ENCODE results near the gene PLEKHM2. TPM values are rescaled to one million over a fixed set of nuclear protein-coding genes. Genes with fewer than 3 reads are reported as not detected.

PLEKHM2 gene
- total RNA-seq, 1 experiment from 2014 or later = 45.9 TPM

DNA sequence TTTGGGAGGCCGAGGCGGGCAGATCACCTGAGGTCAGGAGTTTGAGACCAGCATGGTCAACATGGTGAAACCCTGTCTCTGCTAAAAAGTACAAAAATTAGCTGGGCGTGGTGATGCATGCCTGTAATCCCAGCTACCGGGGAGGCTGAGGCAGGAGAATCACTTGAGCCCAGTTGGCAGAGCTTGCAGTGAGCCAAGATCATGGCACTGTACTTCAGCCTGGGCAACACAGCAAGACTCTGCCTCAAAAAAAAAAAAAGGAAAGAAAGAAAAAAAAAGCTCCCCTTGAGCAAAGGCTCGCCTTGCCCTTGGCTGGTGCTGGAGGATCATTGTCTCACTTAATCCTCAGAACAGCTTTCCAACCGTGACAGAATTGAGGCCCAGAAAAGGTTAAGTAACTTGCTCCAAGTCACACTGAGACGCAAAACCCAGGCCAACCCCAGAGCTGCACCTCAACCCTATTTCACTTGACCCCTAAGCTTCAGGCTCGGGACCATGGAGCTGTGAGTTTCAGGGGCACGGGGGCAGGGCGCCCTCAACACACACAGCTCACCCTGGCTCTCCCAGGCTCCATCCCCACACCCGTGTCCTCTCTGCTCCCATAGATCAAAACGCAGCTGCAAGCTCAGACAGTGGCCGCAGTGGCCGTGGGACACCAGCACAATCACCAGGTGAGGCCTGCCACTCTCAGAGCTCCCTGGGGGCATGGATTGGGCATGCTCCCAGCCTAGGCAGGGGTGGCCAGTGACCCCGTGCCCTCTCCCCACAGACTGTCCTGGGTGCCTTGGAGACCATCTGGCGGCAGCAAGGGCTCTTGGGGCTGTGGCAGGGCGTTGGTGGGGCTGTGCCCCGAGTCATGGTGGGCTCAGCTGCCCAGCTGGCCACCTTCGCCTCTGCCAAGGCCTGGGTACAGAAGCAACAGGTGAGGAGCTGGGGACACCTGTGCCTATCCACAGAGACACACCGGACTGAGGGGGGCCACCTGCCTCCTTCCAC, 53.5 kb downstream of the PLEKHM2 start:
- no peak overlapping the region for H3K9ac ChIP-seq (ENCODE audit: extremely low read depth, insufficient read length, low read length)
- no peak overlapping the region for H3K4me2 ChIP-seq (ENCODE audit: insufficient read depth, insufficient read length, low read length)
- H2AK5ac ChIP-seq (ENCODE audit: insufficient read length, low read length) = no peak overlapping the region
- H3K36me3 Mint-ChIP-seq (ENCODE audit: insufficient read depth in 1 of 3, low read depth in 3 of 3) = peaks cover 6 to 13% (median 10%) of the 10 kb centered on the region in 3 experiments; a peak in 5 of 7 replicates
- H2BK12ac ChIP-seq (ENCODE audit: insufficient read length, low read depth, low read length) = no peak overlapping the region
- H2BK20ac ChIP-seq (ENCODE audit: low read depth, low read length, poor library complexity, severe bottlenecking) = no peak overlapping the region
- H2AFZ ChIP-seq (ENCODE audit: low read length) = no peak overlapping the region
- no peak overlapping the region for H3K56ac ChIP-seq (ENCODE audit: insufficient read length, low read depth, low read length)
- peaks cover 15 to 28% of the 10 kb centered on the region in 2 experiments for H3K4me1 Mint-ChIP-seq
- H3K4ac ChIP-seq (ENCODE audit: low read depth, low read length) = no peak overlapping the region
- no peak overlapping the region for H4K91ac ChIP-seq (ENCODE audit: insufficient read length, low read depth, low read length)
- no peak overlapping the region for H3K4me3 Mint-ChIP-seq
- H3K14ac ChIP-seq (ENCODE audit: insufficient read depth, low read length) = no peak overlapping the region; the same call in 1 of the 2 replicates
- H3K18ac ChIP-seq (ENCODE audit: insufficient read length, low read depth, low read length) = no peak overlapping the region
- no peak overlapping the region for H2BK120ac ChIP-seq (ENCODE audit: low read depth, low read length, poor library complexity, severe bottlenecking)
- no peaks in the 10 kb centered on the region for H3K79me2 ChIP-seq (ENCODE audit: insufficient read depth, low read length)
- no peaks in the 10 kb centered on the region for H3K4me1 ChIP-seq (ENCODE audit: insufficient read depth, low read length)
- no peak overlapping the region for H3K27ac ChIP-seq (ENCODE audit: insufficient read length, low read depth, low read length)
- no peaks in the 10 kb centered on the region for H3K9me3 Mint-ChIP-seq
- WGBS (ENCODE audit: extremely low coverage, insufficient read length, low lambda C conversion rate) = no CpG with 5 or more reads among the region's 20 CpGs
- no peaks in the 10 kb centered on the region for H3K79me1 ChIP-seq (ENCODE audit: insufficient read depth, low read depth, low read length, poor library complexity, severe bottlenecking)
- no peaks in the 10 kb centered on the region for H3K27me3 ChIP-seq (ENCODE audit: insufficient read depth, low read length)
- peaks cover 2% of the 10 kb centered on the region for H3K27me3 Mint-ChIP-seq (ENCODE audit: low read depth)
- DNase-seq = no peak
- H3K9me3 ChIP-seq (ENCODE audit: control insufficient read depth, low read depth, low read length) = no peaks in the 10 kb centered on the region
- H2BK5ac ChIP-seq (ENCODE audit: insufficient read length, low read length) = no peak overlapping the region
- no peaks in the 10 kb centered on the region for H4K20me1 ChIP-seq (ENCODE audit: control insufficient read depth, insufficient read depth, insufficient read length)
- peak overlapping the region; percentile 67 to 89 (median 82); a peak in 6 of 7 replicates for H3K27ac Mint-ChIP-seq
- TF ChIP-seq CTCF (conservative IDR thresholded peaks at IDR 0.05) = no peak
- no peak overlapping the region for H4K5ac ChIP-seq (ENCODE audit: insufficient read length, low read depth, low read length)
- no peak overlapping the region for H3K23ac ChIP-seq (ENCODE audit: insufficient read length, low read depth, low read length)
- no peak overlapping the region for H4K8ac ChIP-seq (replicated peaks; ENCODE audit: insufficient read length, low read depth, low read length)
- H3K23me2 ChIP-seq (ENCODE audit: insufficient read length, low read depth, low read length, poor library complexity, severe bottlenecking) = no peaks in the 10 kb centered on the region
- H2BK15ac ChIP-seq (ENCODE audit: low read depth, low read length) = no peak overlapping the region
- H3T11ph ChIP-seq (ENCODE audit: low read length) = no peak overlapping the region
